IMR-90 (cell line): ENCODE results near the gene TRPC4. TPM values are rescaled to one million over a fixed set of nuclear protein-coding genes. Genes with fewer than 3 reads are reported as not detected.

Experiments used
- ATAC-seq: fragments of 200-7000 bp; cut with Tn5 transposase; 2 replicates; pipeline ENCODE4 v1.9.1; 2020; ENCODE audit warnings: low read depth, mild to moderate bottlenecking, moderate library complexity
- BruUV-seq: library from RNA; stranded (reverse); fragments of 400-500 nt; replicated peaks from 2 replicates; lab custom pipeline; 2021; lab: Mats Ljungman, UMichigan
- CTCF ChIA-PET: fragments of 300-600 bp; formaldehyde crosslinking; extraction: SDS; loops from one replicate; lab custom pipeline; 2021; ENCODE audit warnings: antibody characterized with exemption; lab: Yijun Ruan, JAX
- POLR2A ChIA-PET: fragments of 300-600 bp; sonication (Branson Sonifier 250); formaldehyde crosslinking; loops from one replicate; lab custom pipeline; 2022; ENCODE audit warnings: antibody characterized with exemption; ENCODE audit not compliant: unreplicated experiment; lab: Charles Lee
- DNase-seq: peaks from one replicate; pipeline ENCODE4 v3.0.0; 2013
- H2AFZ ChIP-seq: replicated peaks from 2 replicates; pipeline ENCODE3; 2013; ENCODE audit warnings: low read length, mild to moderate bottlenecking; ENCODE audit not compliant: poor library complexity
- H2AK5ac ChIP-seq: 2 replicates; pipeline ENCODE4 v1.6.1; 2013; ENCODE audit warnings: low read depth, low read length, inconsistent platforms
- H2AK9ac ChIP-seq: replicated peaks from 2 replicates; pipeline ENCODE3; 2013; ENCODE audit warnings: mild to moderate bottlenecking, low read depth, low read length, moderate library complexity; ENCODE audit not compliant: poor library complexity
- H2BK120ac ChIP-seq: 2 replicates; pipeline ENCODE4 v1.6.1; 2013; ENCODE audit warnings: low read depth, low read length, inconsistent platforms
- H2BK15ac ChIP-seq: 3 replicates; pipeline ENCODE4 v1.6.1; 2013; ENCODE audit warnings: low read depth, low read length, inconsistent platforms
- H2BK20ac ChIP-seq: 2 replicates; pipeline ENCODE4 v1.6.1; 2013; ENCODE audit warnings: low read depth, mild to moderate bottlenecking, inconsistent platforms, low read length, moderate library complexity
- H2BK5ac ChIP-seq: 2 replicates; pipeline ENCODE4 v1.6.1; 2013; ENCODE audit warnings: mild to moderate bottlenecking, low read depth, low read length, inconsistent platforms; ENCODE audit not compliant: poor library complexity, severe bottlenecking
- H3K14ac ChIP-seq: replicated peaks from 2 replicates; pipeline ENCODE4 v1.6.1; 2013; ENCODE audit warnings: low read depth, low read length, inconsistent platforms
- H3K18ac ChIP-seq: 2 replicates; pipeline ENCODE4 v1.6.1; 2013; ENCODE audit warnings: low read depth, low read length, control low read depth
- H3K23ac ChIP-seq: 2 replicates; pipeline ENCODE4 v1.6.1; 2013; ENCODE audit warnings: low read depth, low read length, inconsistent platforms
- H3K27ac ChIP-seq: 2 replicates; pipeline ENCODE4 v1.5.1; 2013; ENCODE audit warnings: mild to moderate bottlenecking, control low read depth, low read length; ENCODE audit not compliant: insufficient read depth
- H3K27me3 ChIP-seq: 2 replicates; pipeline ENCODE4 v1.6.1; 2013; ENCODE audit warnings: low read length; ENCODE audit not compliant: control insufficient read depth, insufficient read depth
- H3K36me3 ChIP-seq: 2 replicates; pipeline ENCODE4 v1.6.1; 2013; ENCODE audit warnings: low read length, mixed read lengths; ENCODE audit not compliant: control insufficient read depth, insufficient read depth
- H3K4ac ChIP-seq: 2 replicates; pipeline ENCODE4 v1.6.1; 2013; ENCODE audit warnings: low read depth, low read length, inconsistent platforms
- H3K4me1 ChIP-seq: 2 replicates; pipeline ENCODE4 v1.6.1; 2013; ENCODE audit warnings: low read length, mixed read lengths; ENCODE audit not compliant: control insufficient read depth, insufficient read depth
- H3K4me2 ChIP-seq: 2 replicates; pipeline ENCODE4 v1.6.1; 2013; ENCODE audit warnings: low read depth, mild to moderate bottlenecking, control low read depth, low read length, moderate library complexity
- H3K4me3 ChIP-seq: 2 replicates; pipeline ENCODE4 v1.5.1; 2013; ENCODE audit warnings: low read depth, mild to moderate bottlenecking, control low read depth, low read length, moderate library complexity; ENCODE audit not compliant: insufficient read depth
- H3K56ac ChIP-seq: 2 replicates; pipeline ENCODE4 v1.6.1; 2013; ENCODE audit warnings: low read length, inconsistent platforms; ENCODE audit not compliant: insufficient read depth; ENCODE audit errors: extremely low read depth
- H3K79me1 ChIP-seq, 2 experiments: 2 replicates each; pipeline ENCODE4 v1.6.1; 2013; ENCODE audit warnings: low read length in 2 of 2, inconsistent platforms in 1 of 2, low read depth in 1 of 2
- H3K9ac ChIP-seq: 2 replicates; pipeline ENCODE4 v1.6.1; 2013; ENCODE audit warnings: low read depth, low read length, control low read depth
- H3K9me1 ChIP-seq: 2 replicates; pipeline ENCODE4 v1.6.1; 2013; ENCODE audit warnings: low read length, inconsistent platforms; ENCODE audit not compliant: insufficient read depth
- H3K9me3 ChIP-seq: 2 replicates; pipeline ENCODE4 v1.6.1; 2013; ENCODE audit warnings: low read length; ENCODE audit not compliant: control insufficient read depth, insufficient read depth
- H4K20me1 ChIP-seq: 2 replicates; pipeline ENCODE4 v1.6.1; 2013; ENCODE audit warnings: low read length, inconsistent platforms; ENCODE audit not compliant: insufficient read depth
- H4K5ac ChIP-seq: 2 replicates; pipeline ENCODE4 v1.6.1; 2013; ENCODE audit warnings: mild to moderate bottlenecking, low read depth, low read length, control low read depth
- H4K8ac ChIP-seq, 2 experiments: 2 replicates each; pipeline ENCODE4 v1.6.1; 2013; ENCODE audit warnings: low read depth in 2 of 2, low read length in 2 of 2, control low read depth in 1 of 2, inconsistent platforms in 1 of 2
- H4K91ac ChIP-seq: 2 replicates; pipeline ENCODE4 v1.6.1; 2013; ENCODE audit warnings: low read depth, low read length, inconsistent platforms; ENCODE audit not compliant: insufficient read depth
- BHLHE40 ChIP-seq: fragments of 150-350 bp; IDR thresholded peaks from 2 replicates; pipeline ENCODE4 v1.6.1; 2016; ENCODE audit warnings: mild to moderate bottlenecking, low read depth, low read length
- CTCF ChIP-seq: conservative IDR thresholded peaks from 2 replicates; pipeline ENCODE4 v1.5.1; 2012; ENCODE audit warnings: mild to moderate bottlenecking, low read depth, low read length, improper control_type of control experiment
- ELK1 ChIP-seq: fragments of 150-350 bp; IDR thresholded peaks from 2 replicates; pipeline ENCODE4 v1.6.1; 2016; ENCODE audit warnings: low read depth, mild to moderate bottlenecking, low read length, moderate library complexity, borderline replicate concordance
- FOS ChIP-seq: fragments of 150-350 bp; IDR thresholded peaks from 2 replicates; pipeline ENCODE4 v1.6.1; 2016; ENCODE audit warnings: low read depth, low read length
- MAZ ChIP-seq: IDR thresholded peaks from 2 replicates; pipeline ENCODE4 v1.6.1; 2012; ENCODE audit warnings: low read depth, mild to moderate bottlenecking, low read length, improper control_type of control experiment, moderate library complexity, borderline replicate concordance
- POLR2A ChIP-seq: IDR thresholded peaks from 2 replicates; pipeline ENCODE4 v1.6.1; 2012; ENCODE audit warnings: mild to moderate bottlenecking, low read depth, low read length
- RCOR1 ChIP-seq: IDR thresholded peaks from 2 replicates; pipeline ENCODE4 v1.6.1; 2012; ENCODE audit warnings: mild to moderate bottlenecking, low read length, improper control_type of control experiment; ENCODE audit not compliant: insufficient replicate concordance
- RFX5 ChIP-seq: IDR thresholded peaks from 2 replicates; pipeline ENCODE4 v1.8.0; 2012; ENCODE audit warnings: low read depth, mild to moderate bottlenecking, low read length, moderate library complexity
- SMC3 ChIP-seq: fragments of 150-350 bp; IDR thresholded peaks from 2 replicates; pipeline ENCODE4 v1.6.1; 2016; ENCODE audit warnings: low read depth, mild to moderate bottlenecking, antibody characterized with exemption, low read length, moderate library complexity
- USF2 ChIP-seq: fragments of 150-350 bp; IDR thresholded peaks from 2 replicates; pipeline ENCODE4 v1.6.1; 2017; ENCODE audit warnings: mild to moderate bottlenecking, antibody characterized with exemption, low read length, low read depth
- WGBS, 2 experiments: methylation state at CpG; one replicate each; pipeline versions ENCODE4 v1.1.5 to v1.1.7; 2013; ENCODE audit warnings: missing lambda C conversion rate in 2 of 2; ENCODE audit not compliant: insufficient read length in 1 of 2; ENCODE audit errors: extremely low coverage in 2 of 2; 5-methylcytosine and 5-hydroxymethylcytosine counted together
- dilution Hi-C: fragments of 300-500 bp; cut with HindIII; formaldehyde crosslinking; loops from one replicate; pipeline ENCODE4 v1.14.3; 2018; ENCODE audit warnings: low sequenced_read_pairs; ENCODE audit not compliant: unreplicated experiment
- in situ Hi-C: fragments of 300-500 bp; cut with MboI; formaldehyde crosslinking; loops from 3 replicates; pipeline ENCODE4 v1.14.3; 2019; ENCODE audit warnings: low sequenced_read_pairs, inconsistent platforms, mixed read lengths
- intact Hi-C: fragments of 100-400 bp; cut with micrococcal nuclease; formaldehyde crosslinking; loops from 2 replicates; pipeline ENCODE4 v1.10.0; 2022
- polyA plus RNA-seq, 3 experiments: library from polyadenylated mRNA; depleted of rRNA; stranded (reverse); fragments of >200 nt; gene quantifications; 2 replicates each; pipeline ENCODE4 v1.2.3, GENCODE V29; 2012; ENCODE audit warnings: low replicate concordance in 1 of 3
- total RNA-seq: library from RNA; depleted of rRNA; stranded (reverse); fragments of >200 nt; gene quantifications from 2 replicates; pipeline ENCODE4 v1.2.3, GENCODE V29; 2012

Gene TRPC4
- total and polyA plus RNA-seq, 2 of the 4 experiments (the other 2 are of a cell fraction), result 1.9 to 5.2 TPM

- intact Hi-C loops (no loop called here), in situ Hi-C loops (no loop called here), dilution Hi-C loops (no loop called here)
- no peak overlapping the region for H4K5ac ChIP-seq
- H3K36me3 ChIP-seq, result no peaks in the 10 kb centered on the region
- no peak overlapping the region for H2BK15ac ChIP-seq
- no peak overlapping the region for H3K18ac ChIP-seq
- no peak overlapping the region for H2AFZ ChIP-seq
- no CpG with 5 or more reads among the region's 3 CpGs for WGBS, 2 experiments
- no peak overlapping the region for H4K91ac ChIP-seq
- no peak for ATAC-seq
- TF ChIP-seq BHLHE40, result no peak
- no peak for TF ChIP-seq CTCF
- TF ChIP-seq RCOR1, result no peak
- no peak for TF ChIP-seq RFX5
- no peak for TF ChIP-seq POLR2A
- no peak for TF ChIP-seq SMC3
- no peak for TF ChIP-seq FOS
- TF ChIP-seq ELK1, result no peak
- no peak for TF ChIP-seq USF2
- no peak for TF ChIP-seq MAZ
- ChIA-PET CTCF (interaction anchor here (1.3 kb wide), 1 partner anchor 10 kb away, joined by 3 read pairs; no protein-coding TSS in a partner anchor), POLR2A (no interaction called here)
- BruUV-seq, result no TSS peak
- H2BK120ac ChIP-seq, result no peak overlapping the region
- H2BK5ac ChIP-seq, result no peak overlapping the region
- no peak for DNase-seq
- no peak overlapping the region for H3K4me3 ChIP-seq
- H3K9ac ChIP-seq, result no peak overlapping the region
- H3K27me3 ChIP-seq, result no peaks in the 10 kb centered on the region
- H2AK5ac ChIP-seq, result no peak overlapping the region
- H3K4ac ChIP-seq, result no peak overlapping the region
- no peak overlapping the region for H3K14ac ChIP-seq
- no peak overlapping the region for H4K8ac ChIP-seq
- H3K9me3 ChIP-seq, result no peaks in the 10 kb centered on the region
- H3K23ac ChIP-seq, result no peak overlapping the region
- no peaks in the 10 kb centered on the region; a peak in 1 of 4 replicates for H3K79me1 ChIP-seq
- H2BK20ac ChIP-seq, result no peak overlapping the region
- no peaks in the 10 kb centered on the region for H4K20me1 ChIP-seq
- no peak overlapping the region for H3K56ac ChIP-seq
- H3K9me1 ChIP-seq, result no peaks in the 10 kb centered on the region
- H2AK9ac ChIP-seq, result no peak overlapping the region
- no peak overlapping the region for H3K27ac ChIP-seq
- no peak overlapping the region for H3K4me2 ChIP-seq
- H3K4me1 ChIP-seq, result peaks cover 3% of the 10 kb centered on the region; the same call in 1 of the 2 replicates
Observed at GRCh38 chr13:37736045-37736444, 133.5 kb downstream of the TRPC4 start.
